Lower lobe of right lung (tissue), 2 donors: ENCODE results near the gene MED13. TPM values are rescaled to one million over a fixed set of nuclear protein-coding genes. Genes with fewer than 3 reads are reported as not detected.

ENCODE experiments used
- ATAC-seq, 2 donors: fragments of 200-7000 bp; cut with Tn5 transposase; one replicate each; pipeline ENCODE4 v1.9.1; 2020 to 2022; ENCODE audit warnings: mild to moderate bottlenecking in 2 of 2, moderate library complexity in 2 of 2
- DNase-seq: peaks from one replicate; pipeline ENCODE4 v3.0.0-alpha.2; 2020
- H3K27ac ChIP-seq: fragments of 200-600 bp; one replicate; pipeline ENCODE4 v1.8.0; 2022
- H3K27me3 ChIP-seq: fragments of 200-600 bp; one replicate; pipeline ENCODE4 v1.8.0; 2022; ENCODE audit warnings: low read depth
- H3K36me3 ChIP-seq: fragments of 200-600 bp; one replicate; pipeline ENCODE4 v1.8.0; 2022; ENCODE audit warnings: mild to moderate bottlenecking
- H3K4me1 ChIP-seq: fragments of 200-600 bp; one replicate; pipeline ENCODE4 v1.8.0; 2022
- H3K4me3 ChIP-seq: fragments of 200-600 bp; one replicate; pipeline ENCODE4 v1.8.0; 2022; ENCODE audit warnings: mild to moderate bottlenecking
- H3K9me3 ChIP-seq: fragments of 200-600 bp; one replicate; pipeline ENCODE4 v1.8.0; 2022
- CTCF ChIP-seq: fragments of 200-600 bp; IDR thresholded peaks from one replicate; pipeline ENCODE4 v1.8.0; 2022; ENCODE audit warnings: antibody characterized with exemption, mild to moderate bottlenecking
- intact Hi-C: fragments of 100-400 bp; cut with DNase I; formaldehyde crosslinking; loops from one replicate; pipeline ENCODE4 v1.11.0; 2022
- total RNA-seq: library from RNA; stranded (reverse); fragmentation: NEBNext Ultra II Directional; extraction: Animal tissue kit (Norgen Biotek cat#: 25700); gene quantifications from one replicate; pipeline ENCODE4 v1.2.1, GENCODE V29; 2021
- donor health status: DM: no; HTN: yes; CAD: no; lungs with severe emphysema.

Gene MED13
- total RNA-seq, 1 donor from 2014 or later: 67.9 TPM

- Histone ChIP-seq H3K4me1 (no peaks in the 10 kb centered on the region), H3K27ac (no peak overlapping the region), H3K36me3 (peaks cover 83% of the 10 kb centered on the region), H3K27me3 (no peaks in the 10 kb centered on the region), H3K9me3 (no peaks in the 10 kb centered on the region), H3K4me3 (no peak overlapping the region)
- no peak for DNase-seq
- TF ChIP-seq CTCF: no peak
- intact Hi-C loops: no loop called here
- no peak for ATAC-seq
Measured at GRCh38 chr17:62045109-62045508, 20.0 kb downstream of the MED13 start.

GRCh38 chr17:62043602-62044001 is 21.5 kb downstream of the MED13 start:
- Histone ChIP-seq H3K27me3 (no peaks in the 10 kb centered on the region), H3K27ac (no peak overlapping the region), H3K36me3 (peaks cover 76% of the 10 kb centered on the region), H3K4me1 (no peaks in the 10 kb centered on the region), H3K9me3 (no peaks in the 10 kb centered on the region), H3K4me3 (no peak overlapping the region)
- ATAC-seq: no peak
- no peak for TF ChIP-seq CTCF
- intact Hi-C loops: no loop called here
- no peak for DNase-seq

DNA sequence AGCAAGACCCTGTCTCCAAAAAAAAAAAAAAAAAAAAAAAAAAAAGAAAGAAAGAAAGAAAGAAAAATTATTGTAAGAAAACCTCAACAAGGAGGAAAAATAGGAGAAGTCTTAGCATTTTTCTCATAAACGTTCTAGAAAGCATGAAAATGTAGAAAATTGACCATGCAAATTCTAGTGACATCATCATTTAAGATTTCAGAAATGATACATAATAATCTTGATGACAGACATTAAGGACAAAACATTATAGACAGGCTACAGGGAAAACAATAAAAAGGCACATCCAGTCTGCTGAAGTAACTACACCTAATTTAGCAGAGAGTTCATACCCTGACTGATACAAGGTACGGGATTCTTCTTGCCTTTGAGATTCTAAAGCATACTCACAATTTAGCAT is 21.9 kb downstream of the MED13 start:
- Histone ChIP-seq H3K36me3 (peaks cover 76% of the 10 kb centered on the region), H3K9me3 (no peaks in the 10 kb centered on the region), H3K4me1 (no peaks in the 10 kb centered on the region), H3K27me3 (no peaks in the 10 kb centered on the region), H3K27ac (no peak overlapping the region), H3K4me3 (no peak overlapping the region)
- DNase-seq (no peak), ATAC-seq (no peak)
- intact Hi-C loops: no loop called here
- TF ChIP-seq CTCF: no peak

- no peaks in the 10 kb centered on the region for H3K27me3 ChIP-seq
- H3K36me3 ChIP-seq: peaks cover 65% of the 10 kb centered on the region
- H3K4me1 ChIP-seq: no peaks in the 10 kb centered on the region
- no peaks in the 10 kb centered on the region for H3K9me3 ChIP-seq
- no peak overlapping the region for H3K4me3 ChIP-seq
- H3K27ac ChIP-seq: no peak overlapping the region
- TF ChIP-seq CTCF: no peak
- intact Hi-C loops: no loop called here
- DNase-seq: no peak
- no peak for ATAC-seq
Measured at GRCh38 chr17:62038248-62038647, 26.8 kb downstream of the MED13 start.

DNA sequence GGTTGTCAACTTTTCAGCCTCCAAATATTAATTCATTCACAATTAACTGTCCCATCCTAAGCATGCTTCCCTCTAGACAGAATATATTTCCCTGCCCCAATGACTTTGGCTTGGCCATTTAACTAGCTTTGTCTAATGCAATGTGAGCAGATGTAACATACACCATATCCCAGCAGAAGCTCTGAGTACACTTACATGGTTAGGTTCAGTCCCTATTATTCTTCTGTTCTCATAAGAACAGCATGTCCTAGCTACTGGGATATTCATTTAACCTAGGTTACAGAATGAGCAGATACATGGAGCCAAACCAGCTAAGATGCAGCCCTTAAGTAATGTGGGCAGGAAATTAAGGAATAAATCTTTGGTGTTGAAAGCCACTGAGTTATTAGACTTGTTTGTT is 31.8 kb downstream of the MED13 start:
- no peak overlapping the region for H3K27ac ChIP-seq
- ATAC-seq: no peak
- no peak for TF ChIP-seq CTCF
- H3K4me1 ChIP-seq: no peaks in the 10 kb centered on the region
- no peak for DNase-seq
- intact Hi-C loops: no loop called here
- peaks cover 81% of the 10 kb centered on the region for H3K36me3 ChIP-seq
- no peaks in the 10 kb centered on the region for H3K27me3 ChIP-seq
- H3K4me3 ChIP-seq: no peak overlapping the region
- H3K9me3 ChIP-seq: no peaks in the 10 kb centered on the region

GRCh38 chr17:62032480-62032879 is 32.6 kb downstream of the MED13 start:
- no peak for ATAC-seq
- no peak for DNase-seq
- no peaks in the 10 kb centered on the region for H3K9me3 ChIP-seq
- H3K4me1 ChIP-seq: no peaks in the 10 kb centered on the region
- H3K27ac ChIP-seq: no peak overlapping the region
- intact Hi-C loops: no loop called here
- TF ChIP-seq CTCF: no peak
- no peak overlapping the region for H3K4me3 ChIP-seq
- no peaks in the 10 kb centered on the region for H3K27me3 ChIP-seq
- peaks cover 90% of the 10 kb centered on the region for H3K36me3 ChIP-seq
